ENCODE measurements around the gene CAMK4.
"Not testable (repeated sequence)": the region's sequence is repeated elsewhere in the genome, so short reads cannot be mapped to it uniquely, and the experiment has no call there.

CAMK4 gene

DNA sequence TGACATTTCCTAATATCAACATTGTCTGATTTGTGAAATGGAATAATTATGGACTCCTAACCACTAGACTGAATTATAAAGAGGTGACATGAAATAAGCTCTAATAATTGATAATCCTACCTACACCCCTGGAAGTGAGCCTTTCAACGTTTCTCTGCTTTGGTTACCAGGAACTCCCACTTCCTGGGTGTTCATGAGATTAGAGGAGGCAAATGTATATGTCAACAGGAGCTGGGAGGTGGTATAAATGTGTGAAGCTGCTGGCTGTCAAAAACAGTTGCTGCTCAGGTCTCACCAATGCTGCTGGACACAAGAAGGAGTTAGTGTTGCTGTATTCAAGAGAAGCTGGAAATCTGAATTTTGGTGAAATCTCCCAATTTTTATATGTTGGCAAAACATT, 96.8 kb downstream of the CAMK4 start:
- no peak for DNase-seq

- DNase-seq, result no peak
Observed at GRCh38 chr5:111321376-111321775, 97.2 kb downstream of the CAMK4 start.

DNA sequence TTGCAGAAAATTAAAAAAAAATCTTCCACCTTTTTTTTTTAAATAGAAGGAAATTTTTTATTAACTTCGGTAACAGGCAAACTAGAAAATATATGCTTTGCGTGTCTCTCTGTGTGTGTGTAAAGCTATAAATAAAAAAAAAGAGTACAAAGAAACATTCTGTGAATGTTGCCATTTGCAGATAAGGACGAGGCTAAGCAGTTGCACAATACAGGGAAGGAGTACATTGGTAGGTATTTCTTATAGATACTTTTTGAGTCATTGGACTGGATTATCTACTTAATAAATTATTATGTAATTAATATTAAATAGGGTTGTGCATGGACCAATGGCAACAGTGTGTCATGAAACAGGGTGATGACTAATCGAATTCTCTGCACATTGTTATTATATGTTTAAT, 102.4 kb downstream of the CAMK4 start:
- no peak for DNase-seq

DNA sequence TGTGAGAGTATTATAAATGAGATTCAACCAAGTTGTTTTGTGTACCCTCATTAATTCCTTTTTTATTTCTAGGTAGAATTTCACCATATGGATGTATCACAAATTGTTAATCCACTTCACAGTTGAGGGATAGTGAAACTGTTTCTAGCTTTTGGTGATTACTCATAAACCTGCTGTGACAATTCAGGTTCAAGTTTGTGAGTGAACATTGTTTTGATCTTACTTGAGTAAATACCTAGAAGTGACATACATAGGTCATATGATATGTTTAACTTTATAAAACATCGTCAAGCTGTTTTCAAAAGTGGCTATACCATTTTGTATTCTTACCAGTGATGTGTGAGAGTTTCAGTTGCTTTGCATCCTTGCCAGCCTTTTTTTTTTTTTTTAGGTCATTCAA, 112.9 kb downstream of the CAMK4 start:
- DNase-seq, result no peak

GRCh38 chr5:111337688-111338087, 113.5 kb downstream of the CAMK4 start:
- no peak for DNase-seq

DNA sequence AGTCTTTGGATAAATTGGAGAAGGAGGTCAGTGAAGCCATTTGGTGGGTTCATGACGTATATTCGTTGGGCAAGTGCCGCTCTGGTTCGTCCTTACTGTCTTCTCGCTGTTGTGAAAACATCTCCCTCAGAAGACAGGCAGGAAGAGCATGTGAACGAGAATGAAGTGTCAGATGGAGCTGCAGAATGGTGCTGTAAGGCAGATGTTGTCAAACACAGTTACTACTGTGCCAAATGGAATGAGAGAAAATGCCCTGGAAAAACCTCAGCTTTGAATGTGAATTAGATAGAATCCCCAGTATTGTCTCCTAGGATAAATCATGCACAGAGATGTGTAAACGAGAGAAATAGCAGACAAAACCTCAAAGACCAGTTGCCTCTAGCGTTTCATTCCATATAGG, 121.5 kb downstream of the CAMK4 start:
- no peak for DNase-seq

DNA sequence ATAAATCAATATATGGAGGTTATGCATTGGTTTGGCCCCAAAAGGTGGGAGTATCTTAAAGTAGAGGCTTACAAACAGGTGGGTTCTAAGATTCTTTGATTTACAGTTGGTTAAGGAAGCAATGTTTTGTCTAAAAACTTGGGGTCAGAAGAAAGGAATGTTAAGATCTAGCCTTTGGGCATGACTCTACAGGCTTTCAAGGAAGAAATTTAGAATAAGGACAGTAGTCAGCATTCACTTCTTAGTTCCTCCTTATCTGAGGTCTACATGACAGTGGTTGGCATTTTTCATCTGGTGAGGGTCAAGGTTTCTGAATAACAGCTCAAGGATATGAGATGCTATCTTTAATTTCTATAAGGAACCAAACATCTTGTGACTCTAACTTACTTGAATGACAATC, 122.8 kb downstream of the CAMK4 start:
- no peak for DNase-seq

- DNase-seq, result no peak
Observed at GRCh38 chr5:111348661-111349329, 124.6 kb downstream of the CAMK4 start.

DNA sequence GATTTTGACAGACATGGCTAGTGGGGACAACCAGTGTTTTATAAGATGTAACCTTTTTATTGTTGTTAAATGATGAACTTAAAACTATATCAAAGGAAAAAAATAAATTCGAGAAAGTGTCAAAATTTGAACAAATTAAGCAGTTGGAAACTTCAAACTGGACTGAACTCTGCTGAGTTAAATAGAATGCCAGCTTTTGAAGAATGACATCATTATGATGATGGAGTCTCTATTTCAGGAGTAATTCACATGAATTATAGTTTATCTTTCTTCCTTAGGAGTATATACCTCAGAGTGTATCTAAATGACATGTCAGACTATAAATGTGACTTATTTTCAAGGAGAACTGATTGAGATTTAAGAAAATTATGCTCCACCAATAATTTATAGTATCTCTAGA, 125.2 kb downstream of the CAMK4 start:
- no peak for DNase-seq

DNA sequence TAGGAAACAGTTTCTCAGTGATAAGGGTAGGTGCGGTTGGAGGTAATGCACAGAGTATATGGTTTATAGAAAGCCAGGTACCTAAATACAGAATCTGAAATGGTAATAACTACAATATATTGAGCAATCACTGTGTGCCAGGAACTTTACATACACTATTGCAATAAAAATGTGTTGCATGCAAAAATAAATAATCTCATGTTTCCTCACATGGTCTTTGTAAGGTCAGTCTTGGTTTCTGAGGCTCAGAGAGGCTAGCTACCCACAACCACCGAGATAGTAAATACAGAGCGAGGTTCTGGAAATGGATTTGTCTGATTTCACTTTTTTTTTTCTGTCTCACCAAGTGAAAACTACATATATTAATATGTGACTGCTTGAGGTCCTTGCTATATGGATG, 128.9 kb downstream of the CAMK4 start:
- no peak for DNase-seq

DNA sequence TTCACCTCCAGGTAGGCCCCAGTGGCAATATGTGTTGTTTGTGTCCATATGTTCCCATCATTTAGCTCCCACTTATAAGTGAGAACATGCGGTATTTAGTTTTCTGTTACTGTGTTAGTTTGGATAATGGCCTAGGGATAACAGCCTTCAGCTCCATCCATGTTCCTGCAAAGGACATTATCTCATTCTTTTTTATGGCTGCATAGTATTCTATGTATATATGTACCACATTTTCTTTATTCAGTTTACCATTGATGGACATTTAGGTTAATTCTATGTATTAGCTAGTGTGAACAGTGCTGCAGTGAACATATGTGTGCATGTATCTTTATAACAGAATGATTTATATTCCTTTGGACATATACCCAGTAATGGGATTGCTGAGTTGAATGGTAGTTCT, 134.5 kb downstream of the CAMK4 start:
- not testable (repeated sequence) for DNase-seq

GRCh38 chr5:111360173-111360572, 136.0 kb downstream of the CAMK4 start:
- DNase-seq, result no peak

- DNase-seq, result no peak
Observed at GRCh38 chr5:111364992-111365391, 140.8 kb downstream of the CAMK4 start.

DNA sequence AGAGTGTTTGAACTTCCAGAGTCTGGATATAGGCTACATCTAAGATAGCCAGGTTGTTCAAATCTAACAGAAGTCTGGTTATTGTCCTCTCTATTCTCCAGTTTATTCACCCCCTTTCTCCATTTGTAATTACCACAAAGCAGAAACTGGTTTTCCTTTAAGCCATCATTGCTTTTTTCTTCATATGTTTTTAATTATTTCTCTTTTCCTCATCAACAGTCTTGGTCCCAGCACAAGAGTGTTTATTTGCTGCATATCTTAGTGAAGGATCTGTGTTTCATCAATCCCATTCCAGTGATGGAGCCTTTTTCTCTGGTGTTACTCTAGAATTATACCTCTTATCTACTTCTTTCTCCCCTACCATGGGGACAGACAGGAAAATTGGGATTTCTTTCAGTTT, 142.2 kb downstream of the CAMK4 start:
- no peak for DNase-seq

- DNase-seq, result no peak
Observed at GRCh38 chr5:111367115-111367514, 142.9 kb downstream of the CAMK4 start.

DNA sequence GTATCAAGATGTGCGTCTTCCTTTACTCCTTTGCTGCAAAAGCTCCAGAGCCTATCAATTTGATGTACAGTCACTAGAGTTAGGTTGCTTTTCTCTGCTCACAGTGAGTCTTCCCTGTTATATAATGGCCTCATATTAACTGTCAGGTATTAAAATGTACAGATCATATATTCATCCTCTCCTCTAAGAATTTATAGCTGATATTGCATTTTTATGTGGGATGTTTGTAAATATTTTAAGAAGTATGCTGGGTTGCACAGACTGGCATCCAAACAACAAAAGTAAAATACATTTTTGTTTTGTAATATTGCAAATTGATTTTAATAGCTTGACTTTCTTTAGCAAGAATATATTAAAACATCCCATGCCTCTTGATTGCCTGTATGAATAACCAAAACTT, 148.6 kb downstream of the CAMK4 start:
- no peak for DNase-seq

DNA sequence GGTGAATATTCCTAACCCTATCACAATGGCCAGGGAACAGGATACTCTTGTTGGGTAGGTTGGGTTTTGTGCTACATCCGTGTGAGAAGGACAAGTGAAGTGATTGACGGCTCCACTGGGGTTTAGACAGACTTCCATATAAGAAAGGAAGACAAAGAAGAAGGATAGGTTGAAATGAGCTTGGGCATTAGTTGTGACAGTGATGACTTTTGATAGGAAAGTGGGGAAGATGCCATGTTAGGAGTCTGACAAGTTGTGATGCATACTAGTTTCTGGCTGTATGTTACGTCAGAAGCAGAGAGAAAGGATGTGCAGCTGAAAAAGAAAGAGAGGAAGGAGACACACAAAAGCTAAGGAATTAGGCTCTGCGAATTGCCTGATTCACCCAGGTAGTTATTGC, 150.2 kb downstream of the CAMK4 start:
- DNase-seq, result no peak

DNA sequence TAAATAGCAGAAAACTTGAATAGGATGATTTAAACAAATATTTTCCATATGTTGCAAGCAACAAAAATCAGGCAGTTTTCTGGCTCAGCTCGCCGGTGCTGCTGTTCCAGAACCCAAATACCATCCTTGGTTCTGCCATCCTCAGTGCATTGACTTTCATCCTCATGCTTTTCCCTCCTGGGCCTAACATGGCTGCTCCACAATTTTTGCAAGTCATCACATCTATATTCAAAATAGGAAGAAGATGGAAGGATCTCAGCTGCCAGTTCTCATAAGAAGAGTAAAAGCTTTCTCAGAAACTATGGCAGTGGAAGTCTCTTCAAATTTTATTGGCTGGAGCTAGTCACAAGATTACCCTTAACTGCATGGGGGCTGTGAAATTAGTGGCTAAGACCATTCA, 151.5 kb downstream of the CAMK4 start:
- no peak for DNase-seq

- DNase-seq, result no peak
Observed at GRCh38 chr5:111377306-111377705, 153.1 kb downstream of the CAMK4 start.

DNA sequence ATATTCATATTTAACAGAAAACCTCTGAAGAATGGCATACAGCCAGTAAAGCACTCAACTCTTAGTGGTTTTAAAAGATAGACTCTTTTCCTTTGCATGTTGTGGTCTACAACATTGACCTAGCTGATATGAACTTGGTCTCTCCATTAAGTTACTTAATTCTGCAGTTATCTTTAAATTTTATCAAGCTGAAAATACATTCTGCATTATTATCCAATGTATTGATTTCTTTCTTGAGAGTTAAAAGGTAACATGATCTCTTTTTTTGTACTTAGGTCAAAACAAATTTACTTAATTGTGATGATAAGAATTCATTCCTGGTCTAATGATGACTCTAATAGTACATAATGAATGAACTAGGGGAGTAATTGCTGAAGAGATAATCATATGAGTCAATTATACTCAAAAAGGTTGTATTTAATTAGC, 155.2 kb downstream of the CAMK4 start:
- no peak for DNase-seq

DNA sequence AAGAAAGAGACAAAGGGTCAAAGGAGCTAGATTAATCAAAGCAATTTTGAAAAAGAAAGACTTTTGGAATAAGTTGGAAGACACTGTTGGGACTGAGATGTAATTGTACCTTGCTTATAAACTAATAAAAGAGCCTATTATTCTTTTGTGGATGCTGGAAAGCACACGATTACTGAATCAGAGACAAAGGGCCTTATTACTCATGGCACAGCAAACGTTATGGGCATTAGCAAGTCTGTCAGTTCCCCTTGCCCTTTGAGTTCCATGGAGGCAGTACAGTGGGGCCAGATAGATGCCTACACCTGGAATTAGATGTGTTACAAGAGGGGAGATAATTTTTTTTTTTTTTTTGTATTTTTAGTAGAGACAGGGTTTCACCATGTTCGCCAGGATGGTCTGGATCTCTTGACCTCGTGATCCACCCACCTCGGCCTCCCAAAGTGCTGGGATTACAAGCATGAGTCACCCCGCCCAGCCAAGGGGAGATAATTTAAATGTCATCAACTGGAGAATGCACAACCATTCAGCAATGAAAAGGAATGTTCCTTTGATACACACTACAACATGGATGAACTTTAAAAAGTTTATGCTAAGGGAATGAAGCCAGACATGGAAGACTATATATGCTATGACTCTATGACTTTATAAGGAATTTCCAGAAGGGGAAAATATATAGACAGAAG, 159.2 kb downstream of the CAMK4 start:
- no peak for DNase-seq

GRCh38 chr5:111384220-111384619, 160.0 kb downstream of the CAMK4 start:
- DNase-seq, result no peak

DNA sequence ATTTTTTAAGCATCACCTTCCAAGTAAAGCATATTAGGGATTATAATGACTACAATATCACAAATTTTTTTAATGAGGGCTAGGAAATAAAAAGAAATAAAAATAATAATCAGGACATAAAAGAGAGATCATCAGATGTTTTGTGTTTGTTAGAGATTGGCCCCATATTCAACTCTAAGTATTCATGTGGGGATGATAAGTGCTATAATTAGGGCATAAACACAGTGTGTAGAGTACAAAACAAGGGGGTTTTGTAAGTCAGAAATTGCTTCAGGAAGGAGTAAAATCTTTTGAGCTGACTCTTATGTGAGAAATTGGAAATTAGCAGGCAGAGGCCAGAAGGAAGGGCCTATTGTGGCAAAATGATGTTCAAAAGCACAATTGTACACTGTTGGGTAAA, 160.9 kb downstream of the CAMK4 start:
- DNase-seq, result no peak

DNA sequence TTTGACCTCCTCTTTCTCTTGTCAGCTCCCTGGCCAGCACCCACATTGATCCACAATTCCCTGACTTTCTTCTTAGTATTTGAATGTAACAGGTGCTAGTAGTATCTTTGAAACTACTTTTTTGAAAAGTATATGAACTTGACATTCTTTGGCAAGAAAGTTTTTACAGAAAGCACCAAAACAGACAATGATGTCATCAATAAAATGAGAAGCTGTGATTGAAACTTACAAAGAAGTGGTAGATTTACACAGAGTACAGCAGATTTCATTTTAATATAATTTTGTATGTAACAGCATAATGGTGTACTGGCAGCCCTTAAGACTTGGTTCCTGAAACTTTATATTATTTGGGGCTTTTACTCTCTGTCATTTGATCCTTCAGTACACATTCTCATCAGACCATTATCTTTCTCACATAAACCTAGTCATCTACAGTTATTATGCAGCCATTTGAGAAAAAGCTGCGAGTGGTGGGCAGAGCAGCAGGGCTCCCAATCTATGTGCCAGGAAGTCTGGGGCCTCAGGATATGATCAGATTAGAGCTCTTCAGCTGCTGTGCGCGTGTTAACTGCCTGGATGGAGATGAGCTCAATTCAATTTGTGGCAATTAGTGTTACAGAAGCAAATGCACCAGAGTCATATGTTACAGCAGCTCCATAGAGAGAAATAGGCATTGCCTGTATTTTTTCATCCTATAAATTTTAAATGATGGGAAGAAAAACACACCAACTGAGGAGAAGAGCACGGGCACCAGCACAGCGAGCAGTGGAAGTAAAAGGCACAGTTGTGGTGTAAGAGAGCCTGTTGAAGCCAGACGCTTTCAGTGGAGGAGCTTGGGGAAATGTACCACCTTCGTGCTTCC, 162.0 kb downstream of the CAMK4 start:
- no peak for DNase-seq

All from activated effector memory CD4-positive, alpha-beta T cell treated with Interleukin-2 at 50 U/mL for 16 hours (primary cell).